HG03342 (cell line): ENCODE results near the gene PLEKHB1.
A peak's percentile ranks its signal among the peaks of the same experiment; 100 is the strongest.

Experiments used
- ATAC-seq: cut with Tn5 transposase; IDR thresholded peaks from one replicate; pipeline ENCODE4 v1.9.1; 2021; ENCODE audit warnings: mild to moderate bottlenecking, moderate library complexity; ENCODE audit not compliant: unreplicated experiment

PLEKHB1 gene, protein sequence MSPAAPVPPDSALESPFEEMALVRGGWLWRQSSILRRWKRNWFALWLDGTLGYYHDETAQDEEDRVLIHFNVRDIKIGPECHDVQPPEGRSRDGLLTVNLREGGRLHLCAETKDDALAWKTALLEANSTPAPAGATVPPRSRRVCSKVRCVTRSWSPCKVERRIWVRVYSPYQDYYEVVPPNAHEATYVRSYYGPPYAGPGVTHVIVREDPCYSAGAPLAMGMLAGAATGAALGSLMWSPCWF

DNA sequence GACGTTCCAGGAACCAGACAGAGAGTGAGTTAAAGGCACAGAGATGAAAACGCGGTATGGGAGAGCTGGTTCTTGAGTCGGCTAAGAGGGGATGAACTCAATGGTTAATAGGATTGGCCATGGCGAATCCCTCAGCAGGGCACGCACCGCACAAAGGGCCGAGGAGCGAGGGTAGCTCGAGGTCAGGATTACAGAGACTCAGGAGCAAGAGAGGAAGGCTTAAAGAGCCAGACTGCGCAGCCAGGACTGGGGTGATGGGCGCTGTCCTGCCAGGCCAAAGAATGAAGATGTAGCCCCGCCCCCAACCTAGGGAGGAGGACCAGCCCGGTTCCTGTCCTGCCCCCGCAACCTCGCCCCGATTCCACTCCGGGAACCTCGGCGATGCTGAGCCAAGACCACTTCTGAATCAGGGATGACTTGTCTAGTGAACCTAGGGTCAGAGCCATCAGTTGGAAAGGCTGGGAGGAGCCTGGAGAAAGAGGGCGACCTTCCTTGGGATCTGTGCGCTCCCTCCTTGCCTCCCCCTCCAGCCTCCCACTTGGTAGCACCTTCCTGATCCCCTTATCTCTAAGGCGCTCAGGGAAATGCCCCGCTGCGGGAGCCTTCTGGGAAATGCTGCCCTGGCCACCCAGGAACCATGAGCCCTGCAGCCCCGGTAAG lies at the start of gene PLEKHB1:
Gene PLEKHB1, plus strand, starts transcription at position 610 of the 660 bp plus-strand sequence. Its CDS starts 28 bp downstream, at position 638.
- no peak for ATAC-seq

- ATAC-seq, result no peak
Measured at GRCh38 chr11:73597336-73597955, 48.9 kb upstream of the PLEKHB1 start.

DNA sequence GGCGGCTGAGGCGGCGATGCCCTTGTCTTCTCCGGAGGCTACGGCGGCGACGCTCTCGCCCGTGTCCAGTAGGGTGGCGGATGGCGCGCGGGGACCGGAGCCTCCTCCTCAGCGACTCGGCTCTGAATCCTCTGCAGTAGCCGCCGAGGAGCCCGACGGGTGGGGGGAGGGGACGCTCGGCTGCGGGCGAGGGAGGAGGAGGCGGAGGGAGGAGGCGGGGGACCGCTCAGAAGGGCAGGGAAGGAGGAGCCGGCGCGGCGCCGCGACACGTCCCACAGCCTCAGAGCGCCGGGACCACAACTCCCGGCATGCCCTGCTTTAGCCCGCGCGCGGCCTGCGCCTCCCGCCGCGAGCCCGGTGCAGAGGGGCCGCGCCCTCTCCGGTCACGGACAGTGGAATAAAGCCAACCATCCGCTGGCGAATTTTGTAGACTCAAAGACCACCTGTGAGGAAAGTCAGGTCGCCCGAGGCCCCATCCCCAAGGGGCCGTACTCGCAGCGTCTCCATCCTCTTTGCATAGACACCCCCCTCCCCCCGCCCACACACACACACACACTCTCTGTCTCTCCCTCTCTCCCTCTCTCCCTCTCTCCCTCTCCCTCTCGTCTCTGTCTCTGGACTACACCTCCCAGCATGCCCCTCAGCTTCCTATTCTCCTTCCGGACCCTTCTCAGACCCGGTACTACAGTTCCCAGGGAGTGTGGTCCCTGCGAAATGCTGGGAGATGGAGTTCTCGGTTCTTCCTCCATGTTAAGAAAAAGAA lies 48.2 kb upstream of the PLEKHB1 start, which contains the start of gene FAM168A:
Gene FAM168A, minus strand, starts transcription at position 157 of the 763 bp plus-strand sequence. CDS start 129,638 bp downstream, outside the sequence.
- ATAC-seq, result peak; percentile 89

DNA sequence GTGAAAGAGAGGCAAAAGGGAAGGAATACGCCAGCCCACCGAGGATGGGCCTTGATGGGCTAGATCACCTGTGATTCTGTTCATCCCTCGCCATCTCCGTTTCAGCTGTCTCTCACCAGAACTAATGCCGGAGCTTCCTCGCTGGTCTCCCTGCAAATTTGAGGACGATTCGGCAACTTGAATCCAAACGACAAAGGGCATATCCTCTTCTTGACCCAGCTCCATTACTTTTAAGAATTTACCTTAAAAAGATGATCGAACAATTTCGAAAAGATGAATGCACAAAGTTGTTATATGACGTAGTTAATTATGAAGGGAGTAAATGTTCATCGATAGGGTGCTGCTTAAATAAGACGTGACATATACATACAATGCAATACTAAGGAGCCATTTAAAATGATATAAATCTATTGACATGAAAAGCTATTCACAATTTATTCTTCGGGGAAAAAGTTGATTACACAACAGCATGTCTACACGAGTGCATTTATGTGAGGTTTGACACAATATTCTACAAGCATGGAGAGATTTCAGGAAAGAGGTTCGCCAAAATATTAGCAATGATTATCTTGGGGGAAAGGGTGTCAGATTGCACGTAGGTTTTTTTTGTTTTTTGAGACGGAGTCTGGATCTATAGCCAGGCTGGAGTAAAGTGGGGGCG lies 47.5 kb upstream of the PLEKHB1 start:
- ATAC-seq, result peak; percentile 10

DNA sequence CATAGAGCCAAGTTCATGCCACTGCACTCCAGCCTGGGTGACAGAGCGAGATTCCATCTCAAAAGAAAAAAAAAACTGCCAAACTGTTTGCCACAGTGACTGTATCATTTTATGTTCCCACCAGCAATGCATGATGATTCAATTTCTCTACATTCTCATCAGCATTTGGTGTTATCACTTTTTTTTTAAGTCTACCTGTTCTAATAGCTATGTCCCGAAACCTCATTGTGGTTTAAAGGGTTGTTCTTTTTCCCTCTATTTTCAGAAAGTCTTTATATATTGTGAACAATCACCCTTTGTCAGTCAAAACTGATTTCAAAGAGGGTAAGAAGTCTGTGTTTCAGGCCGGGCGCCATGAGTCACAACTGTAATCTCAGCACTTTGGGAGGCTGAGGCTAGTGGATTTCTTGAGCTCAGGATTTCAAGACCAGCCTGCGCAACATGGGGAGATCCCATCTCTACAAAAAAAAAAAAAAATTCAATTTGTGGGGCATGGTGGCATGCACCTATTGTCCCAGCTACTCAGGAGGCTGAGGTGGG lies 33.7 kb upstream of the PLEKHB1 start:
- ATAC-seq, result no peak

DNA sequence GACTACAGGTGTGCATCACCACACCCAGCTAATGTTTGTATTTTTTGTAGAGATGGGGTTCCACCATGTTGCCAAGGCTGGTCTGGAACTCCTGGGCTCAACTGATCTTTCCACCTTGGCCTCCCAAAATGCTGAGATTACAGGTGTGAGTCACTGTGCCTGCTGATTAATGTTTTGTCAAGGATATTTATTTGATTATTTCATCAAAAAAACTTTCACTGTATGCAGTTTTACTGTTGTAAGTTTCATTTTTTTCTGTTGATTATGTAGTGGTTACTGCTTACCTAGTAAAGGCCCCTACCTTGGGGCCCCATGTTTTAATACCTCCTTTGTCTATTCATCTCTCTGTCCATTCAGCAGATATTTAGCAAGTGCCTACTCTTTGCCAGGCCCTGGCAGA lies 31.8 kb upstream of the PLEKHB1 start:
- no peak for ATAC-seq

- no peak for ATAC-seq
Measured at GRCh38 chr11:73622926-73623593, 23.3 kb upstream of the PLEKHB1 start.

DNA sequence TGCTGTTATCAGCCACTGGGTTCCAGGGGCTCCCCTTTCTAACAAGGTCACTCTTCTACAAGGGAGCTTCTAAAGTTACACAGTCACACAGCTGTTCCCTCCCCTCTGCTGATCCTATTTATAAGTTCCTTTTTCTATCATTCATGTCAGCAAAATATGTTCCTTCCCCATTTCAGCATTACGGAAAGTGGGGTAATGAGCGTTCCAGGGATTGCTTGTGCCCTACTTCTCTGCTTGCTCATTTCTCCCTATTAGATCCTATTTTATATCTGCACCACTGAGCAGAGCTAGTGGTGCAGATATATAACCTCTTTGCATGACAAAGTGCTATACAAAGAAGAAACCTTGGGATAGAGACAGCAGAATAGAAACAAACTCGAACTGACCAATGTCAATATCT lies 22.7 kb upstream of the PLEKHB1 start:
- ATAC-seq, result no peak

DNA sequence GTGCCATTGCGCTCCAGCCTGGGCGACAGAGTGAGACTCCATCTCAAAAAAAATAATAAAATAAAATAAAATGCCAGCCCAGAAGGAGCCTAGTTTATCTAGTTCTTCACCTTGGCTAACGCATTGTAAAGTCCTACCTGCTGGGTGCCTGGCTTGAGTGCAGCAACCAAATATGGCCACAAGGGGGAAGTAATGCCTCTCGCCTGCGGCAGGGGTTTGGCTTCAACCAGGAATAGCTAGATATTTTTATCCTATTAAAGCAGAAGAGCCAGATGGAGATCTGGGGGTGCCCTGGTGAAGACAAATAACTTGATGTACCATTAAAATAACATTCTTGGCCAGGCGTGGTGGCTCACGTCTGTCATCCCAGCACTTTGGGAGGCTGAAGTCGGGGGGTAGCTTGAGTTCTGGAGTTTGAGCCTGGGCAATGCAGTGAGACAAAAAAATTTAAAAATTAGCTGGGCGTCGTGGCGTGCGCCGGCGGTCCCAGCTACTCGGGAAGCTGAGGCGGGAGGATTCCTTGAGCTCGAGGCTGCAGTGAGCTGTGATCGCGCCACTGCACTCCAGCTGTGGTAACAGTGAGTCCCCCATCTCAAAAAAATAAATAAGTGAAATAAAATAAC lies 20.6 kb upstream of the PLEKHB1 start:
- ATAC-seq, result no peak

- ATAC-seq, result no peak
Measured at GRCh38 chr11:73629907-73630306, 16.5 kb upstream of the PLEKHB1 start.

DNA sequence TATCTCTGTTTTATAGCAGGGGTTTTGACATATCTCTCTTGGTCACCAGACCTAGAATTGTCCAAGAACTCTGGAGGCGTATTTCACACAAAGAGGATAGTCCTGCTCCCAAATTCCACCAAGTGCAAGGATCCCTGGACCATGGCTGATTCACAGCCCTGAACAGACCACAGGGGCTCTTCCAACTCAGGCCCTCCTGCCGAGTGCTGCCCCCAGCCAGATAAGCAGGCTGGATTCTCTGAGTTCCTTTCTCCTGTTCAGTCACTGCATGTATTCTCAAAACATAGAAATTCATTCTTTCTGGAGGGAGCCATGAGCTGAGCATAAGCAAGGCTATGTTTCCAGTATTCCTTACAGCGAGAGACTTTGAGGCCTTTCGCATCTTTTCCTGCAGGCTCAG lies 13.4 kb upstream of the PLEKHB1 start:
- no peak for ATAC-seq

- no peak for ATAC-seq
Measured at GRCh38 chr11:73633999-73634398, 12.4 kb upstream of the PLEKHB1 start.

DNA sequence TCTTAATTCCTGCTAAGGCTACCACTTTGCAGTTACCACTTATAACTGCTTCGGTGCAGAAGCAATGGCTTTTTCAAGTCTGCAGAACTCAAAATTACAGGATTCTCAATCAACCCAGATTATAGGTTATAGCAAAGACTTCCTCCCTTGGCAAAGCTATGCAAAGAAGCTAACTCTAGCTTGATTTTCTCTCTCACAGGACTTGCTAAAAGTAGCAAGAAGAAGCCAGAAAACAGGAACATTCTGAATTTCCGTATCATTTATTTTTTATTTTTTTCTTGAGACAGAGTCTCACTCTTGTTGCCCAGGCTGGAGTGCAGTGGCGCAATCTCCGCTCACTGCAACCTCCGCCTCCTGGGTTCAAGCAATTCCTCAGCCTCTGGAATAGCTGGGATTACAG lies 10.7 kb upstream of the PLEKHB1 start:
- ATAC-seq, result no peak

DNA sequence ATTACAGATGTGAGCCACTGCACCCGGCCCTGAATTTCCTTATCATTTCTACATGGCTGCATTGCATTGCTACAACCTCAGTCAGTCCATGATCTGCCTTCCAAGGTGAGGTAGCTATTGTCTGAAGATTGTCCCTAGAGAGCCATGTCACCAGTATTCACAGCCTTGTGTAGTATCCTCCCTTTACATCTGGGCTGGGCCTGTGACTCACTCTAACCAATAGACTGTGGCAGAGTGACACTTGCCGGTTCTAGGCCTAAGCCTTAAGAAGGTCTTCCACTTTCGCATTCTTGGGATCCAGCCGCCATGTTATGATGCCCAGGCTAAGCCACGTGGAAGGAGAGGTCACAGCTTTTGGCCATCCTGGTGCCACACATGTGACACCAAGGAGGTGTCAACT lies 10.1 kb upstream of the PLEKHB1 start:
- no peak for ATAC-seq

DNA sequence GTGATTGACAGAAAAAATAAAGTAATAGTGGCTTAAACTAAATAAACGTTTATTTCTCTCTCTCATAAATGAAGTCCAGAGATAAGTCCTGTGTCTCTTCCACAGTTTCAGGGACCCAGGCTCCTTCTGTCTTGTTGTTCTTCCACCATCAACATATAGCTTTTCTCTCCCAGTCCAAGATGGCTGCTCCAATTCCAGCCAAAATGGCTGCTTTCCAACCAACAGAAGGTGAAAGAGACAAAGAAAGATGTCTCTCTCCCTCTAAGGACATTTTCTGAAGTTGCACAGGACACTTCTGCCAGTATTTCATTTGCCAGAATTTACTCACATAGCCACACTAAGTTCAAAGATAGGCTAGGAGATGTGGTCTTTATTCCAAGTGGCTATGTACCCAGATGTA lies 9.4 kb upstream of the PLEKHB1 start:
- no peak for ATAC-seq

- ATAC-seq, result no peak
Measured at GRCh38 chr11:73640592-73640991, 5.8 kb upstream of the PLEKHB1 start.

DNA sequence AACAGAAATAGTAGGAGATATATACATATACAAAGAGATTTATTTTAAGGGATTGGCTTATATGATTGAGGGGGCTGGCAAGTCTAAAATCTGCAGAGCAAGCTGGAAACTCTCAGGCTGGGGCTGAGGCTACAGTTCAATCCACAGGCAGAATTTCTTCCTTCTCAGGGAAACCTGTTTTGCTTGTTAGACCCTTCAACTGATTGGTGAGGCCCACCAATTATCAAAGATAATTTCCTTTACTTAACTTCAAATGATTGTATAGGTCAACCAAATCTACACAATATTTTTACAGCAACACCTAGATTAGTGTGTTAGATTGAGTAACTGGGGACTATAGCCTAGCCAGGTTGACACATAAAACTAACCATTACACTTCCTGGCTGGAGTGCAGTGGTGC lies 4.7 kb upstream of the PLEKHB1 start:
- ATAC-seq, result no peak

DNA sequence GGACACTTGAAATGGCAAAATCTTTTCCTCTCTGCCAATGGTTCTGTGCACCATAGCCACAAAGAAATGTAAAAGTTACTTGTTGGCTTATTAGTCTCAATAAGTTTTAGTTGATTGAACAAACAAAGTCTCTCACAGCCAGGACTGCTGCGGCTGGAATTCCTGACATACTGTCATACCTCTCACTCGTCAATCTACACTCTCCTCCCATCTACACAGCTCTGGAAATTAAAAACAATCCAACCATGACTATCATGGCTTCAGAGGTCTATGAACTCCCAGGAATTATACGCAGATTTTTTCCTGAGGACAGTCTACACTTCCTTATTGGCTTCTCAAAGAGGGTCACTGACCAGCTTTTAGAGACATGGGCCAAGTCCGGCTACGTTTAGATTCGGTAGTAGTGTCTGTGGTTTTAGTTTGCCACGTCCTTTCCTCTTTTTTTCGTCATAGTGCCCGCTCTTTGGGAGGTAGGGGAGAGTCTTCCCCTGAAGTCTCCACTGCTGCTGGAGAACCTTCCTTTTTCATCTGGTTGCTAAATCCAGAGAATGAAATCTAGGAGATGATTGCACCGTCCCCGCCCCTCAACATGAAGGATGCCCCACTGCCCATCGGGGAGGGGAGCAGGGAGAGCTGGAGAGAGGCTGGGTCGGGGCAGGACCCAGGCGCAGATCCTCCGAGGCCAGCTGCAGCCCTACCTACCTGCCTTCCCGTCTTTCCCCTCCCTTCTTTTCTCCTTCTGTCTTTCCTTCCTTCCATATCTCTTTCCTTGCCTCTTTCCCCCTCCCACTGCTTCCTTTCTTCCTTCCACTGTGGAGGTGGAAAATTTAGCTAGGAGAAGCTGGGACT lies 1.0 kb upstream of the PLEKHB1 start:
- ATAC-seq, result no peak
